IMR-90 (cell line): ENCODE results near the gene CAMTA1. TPM values are rescaled to one million over a fixed set of nuclear protein-coding genes. Genes with fewer than 3 reads are reported as not detected.

Experiments used
- ATAC-seq: fragments of 200-7000 bp; cut with Tn5 transposase; 2 replicates; pipeline ENCODE4 v1.9.1; 2020; ENCODE audit warnings: low read depth, mild to moderate bottlenecking, moderate library complexity
- BruUV-seq: library from RNA; stranded (reverse); fragments of 400-500 nt; replicated peaks from 2 replicates; lab custom pipeline; 2021; lab: Mats Ljungman, UMichigan
- CTCF ChIA-PET: fragments of 300-600 bp; formaldehyde crosslinking; extraction: SDS; loops from one replicate; lab custom pipeline; 2021; ENCODE audit warnings: antibody characterized with exemption; lab: Yijun Ruan, JAX
- POLR2A ChIA-PET: fragments of 300-600 bp; sonication (Branson Sonifier 250); formaldehyde crosslinking; loops from one replicate; lab custom pipeline; 2022; ENCODE audit warnings: antibody characterized with exemption; ENCODE audit not compliant: unreplicated experiment; lab: Charles Lee
- DNase-seq: peaks from one replicate; pipeline ENCODE4 v3.0.0; 2013
- H2AFZ ChIP-seq: replicated peaks from 2 replicates; pipeline ENCODE3; 2013; ENCODE audit warnings: low read length, mild to moderate bottlenecking; ENCODE audit not compliant: poor library complexity
- H2AK5ac ChIP-seq: 2 replicates; pipeline ENCODE4 v1.6.1; 2013; ENCODE audit warnings: low read depth, low read length, inconsistent platforms
- H2AK9ac ChIP-seq: replicated peaks from 2 replicates; pipeline ENCODE3; 2013; ENCODE audit warnings: mild to moderate bottlenecking, low read depth, low read length, moderate library complexity; ENCODE audit not compliant: poor library complexity
- H2BK120ac ChIP-seq: 2 replicates; pipeline ENCODE4 v1.6.1; 2013; ENCODE audit warnings: low read depth, low read length, inconsistent platforms
- H2BK15ac ChIP-seq: 3 replicates; pipeline ENCODE4 v1.6.1; 2013; ENCODE audit warnings: low read depth, low read length, inconsistent platforms
- H2BK20ac ChIP-seq: 2 replicates; pipeline ENCODE4 v1.6.1; 2013; ENCODE audit warnings: low read depth, mild to moderate bottlenecking, inconsistent platforms, low read length, moderate library complexity
- H2BK5ac ChIP-seq: 2 replicates; pipeline ENCODE4 v1.6.1; 2013; ENCODE audit warnings: mild to moderate bottlenecking, low read depth, low read length, inconsistent platforms; ENCODE audit not compliant: poor library complexity, severe bottlenecking
- H3K14ac ChIP-seq: replicated peaks from 2 replicates; pipeline ENCODE4 v1.6.1; 2013; ENCODE audit warnings: low read depth, low read length, inconsistent platforms
- H3K18ac ChIP-seq: 2 replicates; pipeline ENCODE4 v1.6.1; 2013; ENCODE audit warnings: low read depth, low read length, control low read depth
- H3K23ac ChIP-seq: 2 replicates; pipeline ENCODE4 v1.6.1; 2013; ENCODE audit warnings: low read depth, low read length, inconsistent platforms
- H3K27ac ChIP-seq: 2 replicates; pipeline ENCODE4 v1.5.1; 2013; ENCODE audit warnings: mild to moderate bottlenecking, control low read depth, low read length; ENCODE audit not compliant: insufficient read depth
- H3K27me3 ChIP-seq: 2 replicates; pipeline ENCODE4 v1.6.1; 2013; ENCODE audit warnings: low read length; ENCODE audit not compliant: control insufficient read depth, insufficient read depth
- H3K36me3 ChIP-seq: 2 replicates; pipeline ENCODE4 v1.6.1; 2013; ENCODE audit warnings: low read length, mixed read lengths; ENCODE audit not compliant: control insufficient read depth, insufficient read depth
- H3K4ac ChIP-seq: 2 replicates; pipeline ENCODE4 v1.6.1; 2013; ENCODE audit warnings: low read depth, low read length, inconsistent platforms
- H3K4me1 ChIP-seq: 2 replicates; pipeline ENCODE4 v1.6.1; 2013; ENCODE audit warnings: low read length, mixed read lengths; ENCODE audit not compliant: control insufficient read depth, insufficient read depth
- H3K4me2 ChIP-seq: 2 replicates; pipeline ENCODE4 v1.6.1; 2013; ENCODE audit warnings: low read depth, mild to moderate bottlenecking, control low read depth, low read length, moderate library complexity
- H3K4me3 ChIP-seq: 2 replicates; pipeline ENCODE4 v1.5.1; 2013; ENCODE audit warnings: low read depth, mild to moderate bottlenecking, control low read depth, low read length, moderate library complexity; ENCODE audit not compliant: insufficient read depth
- H3K56ac ChIP-seq: 2 replicates; pipeline ENCODE4 v1.6.1; 2013; ENCODE audit warnings: low read length, inconsistent platforms; ENCODE audit not compliant: insufficient read depth; ENCODE audit errors: extremely low read depth
- H3K79me1 ChIP-seq, 2 experiments: 2 replicates each; pipeline ENCODE4 v1.6.1; 2013; ENCODE audit warnings: low read length in 2 of 2, inconsistent platforms in 1 of 2, low read depth in 1 of 2
- H3K9ac ChIP-seq: 2 replicates; pipeline ENCODE4 v1.6.1; 2013; ENCODE audit warnings: low read depth, low read length, control low read depth
- H3K9me1 ChIP-seq: 2 replicates; pipeline ENCODE4 v1.6.1; 2013; ENCODE audit warnings: low read length, inconsistent platforms; ENCODE audit not compliant: insufficient read depth
- H3K9me3 ChIP-seq: 2 replicates; pipeline ENCODE4 v1.6.1; 2013; ENCODE audit warnings: low read length; ENCODE audit not compliant: control insufficient read depth, insufficient read depth
- H4K20me1 ChIP-seq: 2 replicates; pipeline ENCODE4 v1.6.1; 2013; ENCODE audit warnings: low read length, inconsistent platforms; ENCODE audit not compliant: insufficient read depth
- H4K5ac ChIP-seq: 2 replicates; pipeline ENCODE4 v1.6.1; 2013; ENCODE audit warnings: mild to moderate bottlenecking, low read depth, low read length, control low read depth
- H4K8ac ChIP-seq, 2 experiments: 2 replicates each; pipeline ENCODE4 v1.6.1; 2013; ENCODE audit warnings: low read depth in 2 of 2, low read length in 2 of 2, control low read depth in 1 of 2, inconsistent platforms in 1 of 2
- H4K91ac ChIP-seq: 2 replicates; pipeline ENCODE4 v1.6.1; 2013; ENCODE audit warnings: low read depth, low read length, inconsistent platforms; ENCODE audit not compliant: insufficient read depth
- BHLHE40 ChIP-seq: fragments of 150-350 bp; IDR thresholded peaks from 2 replicates; pipeline ENCODE4 v1.6.1; 2016; ENCODE audit warnings: mild to moderate bottlenecking, low read depth, low read length
- CEBPB ChIP-seq: IDR thresholded peaks from 2 replicates; pipeline ENCODE4 v1.6.1; 2012; ENCODE audit warnings: low read depth, low read length, improper control_type of control experiment
- CTCF ChIP-seq: conservative IDR thresholded peaks from 2 replicates; pipeline ENCODE4 v1.5.1; 2012; ENCODE audit warnings: mild to moderate bottlenecking, low read depth, low read length, improper control_type of control experiment
- ELK1 ChIP-seq: fragments of 150-350 bp; IDR thresholded peaks from 2 replicates; pipeline ENCODE4 v1.6.1; 2016; ENCODE audit warnings: low read depth, mild to moderate bottlenecking, low read length, moderate library complexity, borderline replicate concordance
- MAZ ChIP-seq: IDR thresholded peaks from 2 replicates; pipeline ENCODE4 v1.6.1; 2012; ENCODE audit warnings: low read depth, mild to moderate bottlenecking, low read length, improper control_type of control experiment, moderate library complexity, borderline replicate concordance
- MXI1 ChIP-seq: IDR thresholded peaks from 2 replicates; pipeline ENCODE4 v1.6.1; 2012; ENCODE audit warnings: low read depth, mild to moderate bottlenecking, low read length, moderate library complexity, borderline replicate concordance
- NFE2L2 ChIP-seq: fragments of 150-350 bp; IDR thresholded peaks from 2 replicates; pipeline ENCODE4 v1.6.1; 2016; ENCODE audit warnings: low read depth, mild to moderate bottlenecking, low read length
- RCOR1 ChIP-seq: IDR thresholded peaks from 2 replicates; pipeline ENCODE4 v1.6.1; 2012; ENCODE audit warnings: mild to moderate bottlenecking, low read length, improper control_type of control experiment; ENCODE audit not compliant: insufficient replicate concordance
- SMC3 ChIP-seq: fragments of 150-350 bp; IDR thresholded peaks from 2 replicates; pipeline ENCODE4 v1.6.1; 2016; ENCODE audit warnings: low read depth, mild to moderate bottlenecking, antibody characterized with exemption, low read length, moderate library complexity
- USF2 ChIP-seq: fragments of 150-350 bp; IDR thresholded peaks from 2 replicates; pipeline ENCODE4 v1.6.1; 2017; ENCODE audit warnings: mild to moderate bottlenecking, antibody characterized with exemption, low read length, low read depth
- WGBS, 2 experiments: methylation state at CpG; one replicate each; pipeline versions ENCODE4 v1.1.5 to v1.1.7; 2013; ENCODE audit warnings: missing lambda C conversion rate in 2 of 2; ENCODE audit not compliant: insufficient read length in 1 of 2; ENCODE audit errors: extremely low coverage in 2 of 2; 5-methylcytosine and 5-hydroxymethylcytosine counted together
- dilution Hi-C: fragments of 300-500 bp; cut with HindIII; formaldehyde crosslinking; loops from one replicate; pipeline ENCODE4 v1.14.3; 2018; ENCODE audit warnings: low sequenced_read_pairs; ENCODE audit not compliant: unreplicated experiment
- in situ Hi-C: fragments of 300-500 bp; cut with MboI; formaldehyde crosslinking; loops from 3 replicates; pipeline ENCODE4 v1.14.3; 2019; ENCODE audit warnings: low sequenced_read_pairs, inconsistent platforms, mixed read lengths
- intact Hi-C: fragments of 100-400 bp; cut with micrococcal nuclease; formaldehyde crosslinking; loops from 2 replicates; pipeline ENCODE4 v1.10.0; 2022
- polyA plus RNA-seq, 3 experiments: library from polyadenylated mRNA; depleted of rRNA; stranded (reverse); fragments of >200 nt; gene quantifications; 2 replicates each; pipeline ENCODE4 v1.2.3, GENCODE V29; 2012; ENCODE audit warnings: low replicate concordance in 1 of 3
- total RNA-seq: library from RNA; depleted of rRNA; stranded (reverse); fragments of >200 nt; gene quantifications from 2 replicates; pipeline ENCODE4 v1.2.3, GENCODE V29; 2012

Gene CAMTA1
- total and polyA plus RNA-seq, 2 of the 4 experiments (the other 2 are of a cell fraction): 35.5 to 74.3 TPM

GRCh38 chr1:6955357-6956094 is 170.3 kb downstream of the CAMTA1 start (continued):
- no peak for TF ChIP-seq MXI1

GRCh38 chr1:6956488-6957159 is 171.4 kb downstream of the CAMTA1 start:
- no peak overlapping the region for H3K9ac ChIP-seq
- no peak overlapping the region for H4K5ac ChIP-seq
- ATAC-seq: no peak
- no peak overlapping the region for H4K8ac ChIP-seq
- no peak overlapping the region for H2AFZ ChIP-seq
- no peak overlapping the region for H4K91ac ChIP-seq
- H3K36me3 ChIP-seq: no peaks in the 10 kb centered on the region
- H3K23ac ChIP-seq: no peak overlapping the region
- no peaks in the 10 kb centered on the region for H4K20me1 ChIP-seq
- WGBS, 2 experiments: 20% methylated on average over 1 of the region's 11 CpGs; no CpG with 5 or more reads in 1 of the 2 experiments
- dilution Hi-C loops (no loop called here), intact Hi-C loops (no loop called here), in situ Hi-C loops (no loop called here)
- no peak overlapping the region for H3K4me2 ChIP-seq
- no peak overlapping the region for H2BK20ac ChIP-seq
- H2AK9ac ChIP-seq: no peak overlapping the region
- peaks cover 39% of the 10 kb centered on the region for H3K27me3 ChIP-seq
- no peak overlapping the region for H3K4ac ChIP-seq
- H3K4me3 ChIP-seq: no peak overlapping the region
- no TSS peak for BruUV-seq
- no peak overlapping the region for H2BK5ac ChIP-seq
- peaks cover 3% of the 10 kb centered on the region; the same call in 1 of the 2 replicates for H3K9me1 ChIP-seq
- H2BK120ac ChIP-seq: no peak overlapping the region
- H2BK15ac ChIP-seq: no peak overlapping the region
- peaks cover 3% of the 10 kb centered on the region; the same call in 1 of the 2 replicates for H3K9me3 ChIP-seq
- ChIA-PET CTCF (no interaction called here), POLR2A (no interaction called here)
- no peak overlapping the region for H3K27ac ChIP-seq
- no peak overlapping the region for H3K14ac ChIP-seq
- no peak overlapping the region for H3K18ac ChIP-seq
- H2AK5ac ChIP-seq: no peak overlapping the region
- DNase-seq: no peak
- no peak overlapping the region for H3K56ac ChIP-seq
- H3K79me1 ChIP-seq: no peaks in the 10 kb centered on the region
- peaks cover 3% of the 10 kb centered on the region; the same call in 1 of the 2 replicates for H3K4me1 ChIP-seq
- TF ChIP-seq ELK1: no peak
- no peak for TF ChIP-seq MAZ
- TF ChIP-seq RCOR1: no peak
- no peak for TF ChIP-seq MXI1
- no peak for TF ChIP-seq USF2
- no peak for TF ChIP-seq NFE2L2
- no peak for TF ChIP-seq BHLHE40
- no peak for TF ChIP-seq SMC3
- no peak for TF ChIP-seq CEBPB
- TF ChIP-seq CTCF: no peak
